WTC11 (cell line): ENCODE data around the gene NR4A3. TPM values are rescaled to one million over a fixed set of nuclear protein-coding genes. Genes with fewer than 3 reads are reported as not detected.

ENCODE experiments used
- ATAC-seq: fragments of 200-7000 bp; cut with Tn5 transposase; 2 replicates; pipeline ENCODE4 v1.10.0; 2021; ENCODE audit warnings: mild to moderate bottlenecking, moderate library complexity
- CTCF ChIA-PET: fragments of 300-600 bp; sonication (Branson Sonifier 250); formaldehyde crosslinking; loops from one replicate; lab custom pipeline; 2021; ENCODE audit warnings: antibody characterized with exemption; lab: Charles Lee
- POLR2A ChIA-PET: fragments of 350-600 bp; sonication (Branson Sonifier 250); formaldehyde crosslinking; loops from one replicate; lab custom pipeline; 2021; ENCODE audit warnings: antibody characterized with exemption; lab: Charles Lee
- DNase-seq: peaks from one replicate; pipeline ENCODE4 v3.0.0; 2021; ENCODE audit warnings: low spot score
- H3K27ac Mint-ChIP-seq: 2 replicates; pipeline ENCODE4 v1.8.0; 2021; ENCODE audit warnings: mixed read lengths
- H3K27me3 Mint-ChIP-seq: 2 replicates; pipeline ENCODE4 v1.8.0; 2021; ENCODE audit warnings: low read depth, mild to moderate bottlenecking, moderate library complexity, mixed read lengths
- H3K36me3 Mint-ChIP-seq: 2 replicates; pipeline ENCODE4 v1.8.0; 2021; ENCODE audit warnings: mixed read lengths
- H3K4me1 Mint-ChIP-seq: 2 replicates; pipeline ENCODE4 v1.8.0; 2022; ENCODE audit warnings: mixed read lengths
- H3K4me3 Mint-ChIP-seq: 2 replicates; pipeline ENCODE4 v1.8.0; 2021; ENCODE audit warnings: mild to moderate bottlenecking, moderate library complexity, mixed read lengths
- H3K9me3 Mint-ChIP-seq: 2 replicates; pipeline ENCODE4 v1.8.0; 2021; ENCODE audit warnings: mixed read lengths
- CBFB ChIP-seq: sonication (generic); formaldehyde crosslinking; IDR thresholded peaks from 2 replicates; pipeline ENCODE4 v1.8.1; 2022; ENCODE audit warnings: mild to moderate bottlenecking, low read depth, missing genetic modification reagents
- CREB1 ChIP-seq: sonication (generic); formaldehyde crosslinking; IDR thresholded peaks from 2 replicates; pipeline ENCODE4 v1.8.0; 2023; ENCODE audit warnings: mild to moderate bottlenecking, missing genetic modification reagents
- ELF4 ChIP-seq: sonication (generic); formaldehyde crosslinking; IDR thresholded peaks from 2 replicates; pipeline ENCODE4 v1.8.1; 2022; ENCODE audit warnings: low read depth, mild to moderate bottlenecking, moderate library complexity, missing genetic modification reagents
- FOXK1 ChIP-seq: sonication (generic); formaldehyde crosslinking; IDR thresholded peaks from 2 replicates; pipeline ENCODE4 v1.8.0; 2022; ENCODE audit warnings: mild to moderate bottlenecking, moderate library complexity, missing genetic modification reagents
- FOXP1 ChIP-seq: sonication (generic); formaldehyde crosslinking; IDR thresholded peaks from 2 replicates; pipeline ENCODE4 v1.8.0; 2022; ENCODE audit warnings: missing genetic modification reagents, mild to moderate bottlenecking, moderate library complexity, borderline replicate concordance
- MYBL2 ChIP-seq: sonication (generic); formaldehyde crosslinking; IDR thresholded peaks from 2 replicates; pipeline ENCODE4 v1.8.1; 2023; ENCODE audit warnings: mild to moderate bottlenecking, moderate library complexity, missing genetic modification reagents
- NFATC4 ChIP-seq: fragments of 250-450 bp; sonication (Bioruptor Pico); IDR thresholded peaks from 2 replicates; pipeline ENCODE4 v1.9.0; 2021; ENCODE audit warnings: mild to moderate bottlenecking
- NFYB ChIP-seq: sonication (generic); formaldehyde crosslinking; conservative IDR thresholded peaks from 2 replicates; pipeline ENCODE4 v1.8.0; 2022; ENCODE audit warnings: low read depth, missing genetic modification reagents
- OVOL2 ChIP-seq: fragments of 250-450 bp; sonication (Bioruptor Pico); IDR thresholded peaks from 2 replicates; pipeline ENCODE4 v1.9.0; 2021; ENCODE audit warnings: mild to moderate bottlenecking, borderline replicate concordance
- SP1 ChIP-seq: sonication (generic); formaldehyde crosslinking; conservative IDR thresholded peaks from 2 replicates; pipeline ENCODE4 v1.8.1; 2022; ENCODE audit warnings: missing genetic modification reagents
- ZNF121 ChIP-seq: sonication (generic); formaldehyde crosslinking; IDR thresholded peaks from 2 replicates; pipeline ENCODE4 v1.8.0; 2023; ENCODE audit warnings: missing genetic modification reagents
- ZNF396 ChIP-seq: fragments of 250-450 bp; sonication (Bioruptor Pico); IDR thresholded peaks from 2 replicates; pipeline ENCODE4 v1.8.0; 2021; ENCODE audit warnings: mild to moderate bottlenecking, moderate library complexity, borderline replicate concordance
- ZNF416 ChIP-seq: fragments of 250-450 bp; sonication (Bioruptor Pico); IDR thresholded peaks from 2 replicates; pipeline ENCODE4 v1.9.0; 2021; ENCODE audit warnings: mild to moderate bottlenecking, inconsistent platforms
- ZNF671 ChIP-seq: fragments of 250-450 bp; sonication (Bioruptor Pico); IDR thresholded peaks from 2 replicates; pipeline ENCODE4 v1.8.0; 2021; ENCODE audit warnings: mild to moderate bottlenecking
- total RNA-seq: library from RNA; stranded (reverse); gene quantifications from 3 replicates; pipeline ENCODE4 v1.2.3, GENCODE V29; 2021
- TF ChIP-seq, protein P1 (sequence below): sonication (generic); formaldehyde crosslinking; IDR thresholded peaks from 2 replicates; pipeline ENCODE4 v1.8.1; 2023; ENCODE audit warnings: mild to moderate bottlenecking, missing genetic modification reagents
- TF ChIP-seq, protein P2 (sequence below): sonication (generic); formaldehyde crosslinking; IDR thresholded peaks from 2 replicates; pipeline ENCODE4 v1.8.1; 2023; ENCODE audit warnings: mild to moderate bottlenecking, missing genetic modification reagents, moderate library complexity
- TF ChIP-seq, protein P3 (sequence below): sonication (generic); formaldehyde crosslinking; conservative IDR thresholded peaks from 2 replicates; pipeline ENCODE4 v1.8.1; 2022; ENCODE audit warnings: mild to moderate bottlenecking, missing genetic modification reagents
- TF ChIP-seq, protein P4 (sequence below): sonication (generic); formaldehyde crosslinking; IDR thresholded peaks from 2 replicates; pipeline ENCODE4 v1.8.1; 2022; ENCODE audit warnings: low read depth, mild to moderate bottlenecking, moderate library complexity, missing genetic modification reagents, borderline replicate concordance
- TF ChIP-seq, protein P5 (sequence below): sonication (generic); formaldehyde crosslinking; IDR thresholded peaks from 2 replicates; pipeline ENCODE4 v1.8.0; 2023; ENCODE audit warnings: missing genetic modification reagents, mild to moderate bottlenecking, borderline replicate concordance
- TF ChIP-seq, protein P6 (sequence below): sonication (generic); formaldehyde crosslinking; IDR thresholded peaks from 2 replicates; pipeline ENCODE4 v1.8.0; 2022; ENCODE audit warnings: mild to moderate bottlenecking, missing genetic modification reagents

NR4A3 gene
- total RNA-seq, 1 experiment from 2014 or later: 0.57 TPM

DNA sequence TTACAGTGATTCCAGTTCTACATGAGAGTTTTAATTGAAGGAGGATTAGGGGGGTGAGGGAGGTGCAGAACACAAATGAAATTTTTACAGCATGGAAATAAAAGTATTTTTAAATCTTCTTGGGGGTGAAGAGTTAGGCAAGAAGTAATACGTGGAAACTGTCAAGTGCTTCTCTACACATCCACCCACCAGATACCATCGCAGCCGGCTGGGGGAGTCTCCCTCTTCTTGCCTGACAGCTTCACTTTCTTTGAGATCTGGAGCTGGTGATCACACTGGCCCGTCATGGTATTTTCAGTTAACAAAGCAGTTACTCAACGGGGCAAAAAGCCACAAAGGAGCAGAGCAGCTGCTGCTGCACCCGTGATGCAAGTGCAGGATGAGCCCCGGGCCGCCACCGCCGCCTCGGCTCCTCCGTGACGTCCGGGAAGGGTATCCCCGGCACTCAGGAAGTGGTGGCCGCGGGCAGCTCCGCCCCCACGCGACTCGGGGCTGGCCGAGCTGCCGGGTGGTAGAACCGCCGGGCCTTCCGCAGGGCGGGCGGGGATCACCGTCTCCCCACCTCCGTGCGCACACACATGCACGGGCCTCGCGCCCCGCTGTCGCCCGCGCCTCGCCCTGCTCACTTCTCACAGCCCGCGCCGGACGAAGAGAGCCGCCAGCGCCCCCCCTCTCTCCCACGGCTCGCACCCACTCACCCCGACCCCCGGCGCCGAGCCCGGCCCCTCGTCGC lies 2.4 kb upstream of the NR4A3 start (continued):
- TF ChIP-seq MYBL2 (no peak), CBFB (CRISPR knock-in tag) (no peak), SP1 (CRISPR knock-in tag) (no peak), FOXP1 (CRISPR knock-in tag) (peak; percentile 31; the same call in 1 of the 2 replicates), ZNF671 (CRISPR knock-in tag) (no peak), ZNF416 (CRISPR knock-in tag) (0 out of 2 replicates have a peak, but pooled peaks have one; percentile 80), OVOL2 (no peak), ZNF396 (CRISPR knock-in tag) (no peak), CREB1 (CRISPR knock-in tag) (no peak)
- TF ChIP-seq, protein P1, sequence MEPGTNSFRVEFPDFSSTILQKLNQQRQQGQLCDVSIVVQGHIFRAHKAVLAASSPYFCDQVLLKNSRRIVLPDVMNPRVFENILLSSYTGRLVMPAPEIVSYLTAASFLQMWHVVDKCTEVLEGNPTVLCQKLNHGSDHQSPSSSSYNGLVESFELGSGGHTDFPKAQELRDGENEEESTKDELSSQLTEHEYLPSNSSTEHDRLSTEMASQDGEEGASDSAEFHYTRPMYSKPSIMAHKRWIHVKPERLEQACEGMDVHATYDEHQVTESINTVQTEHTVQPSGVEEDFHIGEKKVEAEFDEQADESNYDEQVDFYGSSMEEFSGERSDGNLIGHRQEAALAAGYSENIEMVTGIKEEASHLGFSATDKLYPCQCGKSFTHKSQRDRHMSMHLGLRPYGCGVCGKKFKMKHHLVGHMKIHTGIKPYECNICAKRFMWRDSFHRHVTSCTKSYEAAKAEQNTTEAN: no peak
- TF ChIP-seq, protein P2, sequence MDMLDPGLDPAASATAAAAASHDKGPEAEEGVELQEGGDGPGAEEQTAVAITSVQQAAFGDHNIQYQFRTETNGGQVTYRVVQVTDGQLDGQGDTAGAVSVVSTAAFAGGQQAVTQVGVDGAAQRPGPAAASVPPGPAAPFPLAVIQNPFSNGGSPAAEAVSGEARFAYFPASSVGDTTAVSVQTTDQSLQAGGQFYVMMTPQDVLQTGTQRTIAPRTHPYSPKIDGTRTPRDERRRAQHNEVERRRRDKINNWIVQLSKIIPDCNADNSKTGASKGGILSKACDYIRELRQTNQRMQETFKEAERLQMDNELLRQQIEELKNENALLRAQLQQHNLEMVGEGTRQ (CRISPR knock-in tag): 0 out of 2 replicates have a peak, but pooled peaks have one; percentile 25
- TF ChIP-seq, protein P3, sequence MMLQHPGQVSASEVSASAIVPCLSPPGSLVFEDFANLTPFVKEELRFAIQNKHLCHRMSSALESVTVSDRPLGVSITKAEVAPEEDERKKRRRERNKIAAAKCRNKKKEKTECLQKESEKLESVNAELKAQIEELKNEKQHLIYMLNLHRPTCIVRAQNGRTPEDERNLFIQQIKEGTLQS (CRISPR knock-in tag): no peak
- TF ChIP-seq, protein P4, sequence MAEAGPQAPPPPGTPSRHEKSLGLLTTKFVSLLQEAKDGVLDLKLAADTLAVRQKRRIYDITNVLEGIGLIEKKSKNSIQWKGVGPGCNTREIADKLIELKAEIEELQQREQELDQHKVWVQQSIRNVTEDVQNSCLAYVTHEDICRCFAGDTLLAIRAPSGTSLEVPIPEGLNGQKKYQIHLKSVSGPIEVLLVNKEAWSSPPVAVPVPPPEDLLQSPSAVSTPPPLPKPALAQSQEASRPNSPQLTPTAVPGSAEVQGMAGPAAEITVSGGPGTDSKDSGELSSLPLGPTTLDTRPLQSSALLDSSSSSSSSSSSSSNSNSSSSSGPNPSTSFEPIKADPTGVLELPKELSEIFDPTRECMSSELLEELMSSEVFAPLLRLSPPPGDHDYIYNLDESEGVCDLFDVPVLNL (CRISPR knock-in tag): no peak

DNA sequence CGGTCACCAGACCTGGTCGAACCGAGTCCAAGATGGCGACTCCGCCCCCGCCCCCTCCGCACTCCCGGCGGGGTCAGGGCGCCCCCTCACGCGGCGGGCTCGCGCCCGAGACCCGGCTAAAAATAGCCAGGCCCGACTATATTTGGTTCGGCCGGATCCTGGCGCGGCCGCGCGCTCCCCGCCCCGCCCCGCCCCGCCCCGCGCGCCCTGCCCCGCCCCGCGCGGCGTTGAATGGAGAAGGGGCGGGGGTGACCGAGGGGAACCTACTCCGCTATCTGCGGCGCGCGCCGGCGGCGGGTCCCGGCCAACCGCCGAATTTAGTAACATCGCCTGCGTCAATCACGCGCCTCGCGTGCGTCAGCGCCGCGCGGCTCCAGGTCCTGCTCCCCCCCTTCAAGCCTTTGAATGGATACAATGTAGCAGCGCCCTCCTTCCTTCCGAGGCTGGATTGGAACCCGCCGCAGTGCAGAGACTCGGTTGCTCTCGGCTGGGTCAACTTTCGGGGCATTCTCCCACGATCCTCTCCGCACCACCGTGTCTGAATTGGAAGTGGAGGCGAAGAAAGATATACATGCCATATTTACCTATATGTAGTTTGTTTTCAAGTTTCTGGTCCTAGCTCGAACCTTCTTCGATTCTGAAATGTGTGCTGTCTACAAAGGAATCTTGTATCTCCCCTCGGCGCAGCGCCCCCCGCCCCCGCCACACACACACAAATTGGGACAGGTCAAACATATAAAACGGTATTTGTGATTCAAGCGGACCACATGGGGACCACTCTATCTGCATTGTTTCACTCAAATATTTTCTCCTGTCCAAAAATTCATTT lies 1.6 kb upstream of the NR4A3 start:
- H3K9me3 Mint-ChIP-seq: no peaks in the 10 kb centered on the region
- peak overlapping the region; percentile 87 for H3K27ac Mint-ChIP-seq
- CTCF ChIA-PET: interaction anchor here (1.5 to 1.9 kb wide), 2 partner anchors 505 to 521 kb away, joined by 3 to 4 read pairs; no protein-coding TSS in a partner anchor
- peaks cover 40% of the 10 kb centered on the region for H3K4me1 Mint-ChIP-seq
- ATAC-seq: peak; percentile 52
- H3K36me3 Mint-ChIP-seq: no peaks in the 10 kb centered on the region
- peak overlapping the region; percentile 73 for H3K4me3 Mint-ChIP-seq
- peaks cover 52% of the 10 kb centered on the region for H3K27me3 Mint-ChIP-seq
- peak; percentile 91 for DNase-seq
- POLR2A ChIA-PET: no interaction called here
- peak; percentile 57 for TF ChIP-seq FOXK1 (CRISPR knock-in tag)
- TF ChIP-seq, protein P5, sequence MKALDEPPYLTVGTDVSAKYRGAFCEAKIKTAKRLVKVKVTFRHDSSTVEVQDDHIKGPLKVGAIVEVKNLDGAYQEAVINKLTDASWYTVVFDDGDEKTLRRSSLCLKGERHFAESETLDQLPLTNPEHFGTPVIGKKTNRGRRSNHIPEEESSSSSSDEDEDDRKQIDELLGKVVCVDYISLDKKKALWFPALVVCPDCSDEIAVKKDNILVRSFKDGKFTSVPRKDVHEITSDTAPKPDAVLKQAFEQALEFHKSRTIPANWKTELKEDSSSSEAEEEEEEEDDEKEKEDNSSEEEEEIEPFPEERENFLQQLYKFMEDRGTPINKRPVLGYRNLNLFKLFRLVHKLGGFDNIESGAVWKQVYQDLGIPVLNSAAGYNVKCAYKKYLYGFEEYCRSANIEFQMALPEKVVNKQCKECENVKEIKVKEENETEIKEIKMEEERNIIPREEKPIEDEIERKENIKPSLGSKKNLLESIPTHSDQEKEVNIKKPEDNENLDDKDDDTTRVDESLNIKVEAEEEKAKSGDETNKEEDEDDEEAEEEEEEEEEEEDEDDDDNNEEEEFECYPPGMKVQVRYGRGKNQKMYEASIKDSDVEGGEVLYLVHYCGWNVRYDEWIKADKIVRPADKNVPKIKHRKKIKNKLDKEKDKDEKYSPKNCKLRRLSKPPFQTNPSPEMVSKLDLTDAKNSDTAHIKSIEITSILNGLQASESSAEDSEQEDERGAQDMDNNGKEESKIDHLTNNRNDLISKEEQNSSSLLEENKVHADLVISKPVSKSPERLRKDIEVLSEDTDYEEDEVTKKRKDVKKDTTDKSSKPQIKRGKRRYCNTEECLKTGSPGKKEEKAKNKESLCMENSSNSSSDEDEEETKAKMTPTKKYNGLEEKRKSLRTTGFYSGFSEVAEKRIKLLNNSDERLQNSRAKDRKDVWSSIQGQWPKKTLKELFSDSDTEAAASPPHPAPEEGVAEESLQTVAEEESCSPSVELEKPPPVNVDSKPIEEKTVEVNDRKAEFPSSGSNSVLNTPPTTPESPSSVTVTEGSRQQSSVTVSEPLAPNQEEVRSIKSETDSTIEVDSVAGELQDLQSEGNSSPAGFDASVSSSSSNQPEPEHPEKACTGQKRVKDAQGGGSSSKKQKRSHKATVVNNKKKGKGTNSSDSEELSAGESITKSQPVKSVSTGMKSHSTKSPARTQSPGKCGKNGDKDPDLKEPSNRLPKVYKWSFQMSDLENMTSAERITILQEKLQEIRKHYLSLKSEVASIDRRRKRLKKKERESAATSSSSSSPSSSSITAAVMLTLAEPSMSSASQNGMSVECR (CRISPR knock-in tag): peak; percentile 62; the same call in 1 of the 2 replicates
- 0 out of 2 replicates have a peak, but pooled peaks have one; percentile 19 for TF ChIP-seq ZNF121 (CRISPR knock-in tag)
- TF ChIP-seq, protein P1: no peak
- no peak for TF ChIP-seq NFYB (CRISPR knock-in tag)
- TF ChIP-seq NFATC4 (CRISPR knock-in tag): no peak
- TF ChIP-seq ELF4 (CRISPR knock-in tag): no peak
- TF ChIP-seq, protein P6, sequence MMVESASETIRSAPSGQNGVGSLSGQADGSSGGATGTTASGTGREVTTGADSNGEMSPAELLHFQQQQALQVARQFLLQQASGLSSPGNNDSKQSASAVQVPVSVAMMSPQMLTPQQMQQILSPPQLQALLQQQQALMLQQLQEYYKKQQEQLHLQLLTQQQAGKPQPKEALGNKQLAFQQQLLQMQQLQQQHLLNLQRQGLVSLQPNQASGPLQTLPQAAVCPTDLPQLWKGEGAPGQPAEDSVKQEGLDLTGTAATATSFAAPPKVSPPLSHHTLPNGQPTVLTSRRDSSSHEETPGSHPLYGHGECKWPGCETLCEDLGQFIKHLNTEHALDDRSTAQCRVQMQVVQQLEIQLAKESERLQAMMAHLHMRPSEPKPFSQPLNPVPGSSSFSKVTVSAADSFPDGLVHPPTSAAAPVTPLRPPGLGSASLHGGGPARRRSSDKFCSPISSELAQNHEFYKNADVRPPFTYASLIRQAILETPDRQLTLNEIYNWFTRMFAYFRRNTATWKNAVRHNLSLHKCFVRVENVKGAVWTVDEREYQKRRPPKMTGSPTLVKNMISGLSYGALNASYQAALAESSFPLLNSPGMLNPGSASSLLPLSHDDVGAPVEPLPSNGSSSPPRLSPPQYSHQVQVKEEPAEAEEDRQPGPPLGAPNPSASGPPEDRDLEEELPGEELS (CRISPR knock-in tag): peak; percentile 3; the same call in 1 of the 2 replicates
